Stimulated activated naive CD8-positive, alpha-beta T cell treated with anti-CD3 and anti-CD28 coated beads, Interleukin-15, amount 100 ng/mL, for 72 hours (primary cell): ENCODE results near the gene CELF2.

Source experiments
- ATAC-seq: fragments of 150-1000 bp; cut with Tn5 transposase; 2 replicates; pipeline ENCODE4 v1.10.0; 2021; ENCODE audit warnings: mild to moderate bottlenecking, moderate library complexity
- DNase-seq, 2 donors: peaks; one replicate each; pipeline ENCODE4 v3.0.0; 2021 to 2022
- H3K27ac Mint-ChIP-seq, 2 donors: one replicate each; pipeline ENCODE4 v1.8.0; 2022; ENCODE audit warnings: mild to moderate bottlenecking in 2 of 2, mixed read lengths in 2 of 2, moderate library complexity in 2 of 2
- H3K27me3 Mint-ChIP-seq: one replicate; pipeline ENCODE4 v1.8.0; 2022; ENCODE audit warnings: mixed read lengths
- H3K4me1 Mint-ChIP-seq: one replicate; pipeline ENCODE4 v1.8.0; 2022; ENCODE audit warnings: mild to moderate bottlenecking, mixed read lengths
- H3K4me3 Mint-ChIP-seq, 2 donors: one replicate each; pipeline ENCODE4 v1.8.0; 2022; ENCODE audit warnings: mild to moderate bottlenecking in 2 of 2, mixed read lengths in 2 of 2, moderate library complexity in 1 of 2
- H3K9me3 Mint-ChIP-seq, 2 donors: one replicate each; pipeline ENCODE4 v1.8.0; 2022; ENCODE audit warnings: mixed read lengths in 2 of 2

CELF2 gene

GRCh38 chr10:11134411-11134810 is 116.7 kb downstream of the CELF2 start:
- no peak overlapping the region for H3K27ac Mint-ChIP-seq
- DNase-seq (no peak), ATAC-seq (no peak)
- no peaks in the 10 kb centered on the region for H3K9me3 Mint-ChIP-seq
- H3K27me3 Mint-ChIP-seq = no peaks in the 10 kb centered on the region
- no peak overlapping the region for H3K4me3 Mint-ChIP-seq
- peaks cover 1% of the 10 kb centered on the region for H3K4me1 Mint-ChIP-seq

GRCh38 chr10:11135709-11136108 is 118.0 kb downstream of the CELF2 start:
- no peak for DNase-seq
- Mint-ChIP-seq H3K27ac (no peak overlapping the region), H3K4me3 (no peak overlapping the region), H3K4me1 (peaks cover 14% of the 10 kb centered on the region), H3K27me3 (no peaks in the 10 kb centered on the region), H3K9me3 (no peaks in the 10 kb centered on the region)
- ATAC-seq = no peak

- Mint-ChIP-seq H3K4me1 (peaks cover 42% of the 10 kb centered on the region), H3K4me3 (no peak overlapping the region), H3K9me3 (no peaks in the 10 kb centered on the region), H3K27me3 (no peaks in the 10 kb centered on the region), H3K27ac (no peak overlapping the region)
- ATAC-seq = no peak
- DNase-seq = no peak
Observed at GRCh38 chr10:11138314-11139033, 120.8 kb downstream of the CELF2 start.

- H3K4me1 Mint-ChIP-seq = peaks cover 67% of the 10 kb centered on the region
- H3K27ac Mint-ChIP-seq = peak overlapping the region; percentile 43 to 49
- H3K4me3 Mint-ChIP-seq = peak overlapping the region; percentile 66 to 68
- no peaks in the 10 kb centered on the region for H3K27me3 Mint-ChIP-seq
- DNase-seq (peak in 1 of 2 donors; percentile 26), ATAC-seq (peak; percentile 57)
- no peaks in the 10 kb centered on the region for H3K9me3 Mint-ChIP-seq
Observed at GRCh38 chr10:11140963-11141362, 123.3 kb downstream of the CELF2 start.

- peak overlapping the region; percentile 20 to 49 for H3K27ac Mint-ChIP-seq
- DNase-seq (no peak), ATAC-seq (no peak)
- H3K27me3 Mint-ChIP-seq = no peaks in the 10 kb centered on the region
- H3K4me1 Mint-ChIP-seq = peaks cover 74% of the 10 kb centered on the region
- H3K4me3 Mint-ChIP-seq = peak overlapping the region; percentile 66 to 68
- H3K9me3 Mint-ChIP-seq = no peaks in the 10 kb centered on the region
Observed at GRCh38 chr10:11141571-11142091, 124.0 kb downstream of the CELF2 start.

GRCh38 chr10:11142777-11143176 is 125.1 kb downstream of the CELF2 start:
- Mint-ChIP-seq H3K9me3 (no peaks in the 10 kb centered on the region), H3K27me3 (no peaks in the 10 kb centered on the region), H3K4me1 (peaks cover 85% of the 10 kb centered on the region), H3K4me3 (peak overlapping the region; percentile 16 to 40), H3K27ac (peak overlapping the region; percentile 1 to 66)
- no peak for DNase-seq
- ATAC-seq = no peak

GRCh38 chr10:11143242-11143641 is 125.6 kb downstream of the CELF2 start:
- no peak for DNase-seq

GRCh38 chr10:11144626-11145494 is 127.2 kb downstream of the CELF2 start:
- ATAC-seq (peak; percentile 5), DNase-seq (no peak)
- Mint-ChIP-seq H3K27ac (peak overlapping the region; percentile 95 to 96), H3K4me3 (peak overlapping the region; percentile 85 to 86), H3K9me3 (no peaks in the 10 kb centered on the region), H3K27me3 (no peaks in the 10 kb centered on the region), H3K4me1 (peaks cover 100% of the 10 kb centered on the region)

More at GRCh38 chr10:11143242-11143641, 125.6 kb downstream of the CELF2 start:
- ATAC-seq = no peak
- peak overlapping the region; percentile 1 to 66 for H3K27ac Mint-ChIP-seq
- H3K9me3 Mint-ChIP-seq = no peaks in the 10 kb centered on the region
- H3K27me3 Mint-ChIP-seq = no peaks in the 10 kb centered on the region
- H3K4me3 Mint-ChIP-seq = peak overlapping the region; percentile 16 to 40
- H3K4me1 Mint-ChIP-seq = peaks cover 90% of the 10 kb centered on the region

- ATAC-seq (peak; percentile 73), DNase-seq (peak; percentile 39 to 47)
- peaks cover 100% of the 10 kb centered on the region for H3K4me1 Mint-ChIP-seq
- H3K27me3 Mint-ChIP-seq = no peaks in the 10 kb centered on the region
- no peaks in the 10 kb centered on the region for H3K9me3 Mint-ChIP-seq
- H3K4me3 Mint-ChIP-seq = peak overlapping the region; percentile 85 to 86
- peak overlapping the region; percentile 95 to 96 for H3K27ac Mint-ChIP-seq
Observed at GRCh38 chr10:11145495-11145855, 127.8 kb downstream of the CELF2 start.

GRCh38 chr10:11146402-11147171 is 128.9 kb downstream of the CELF2 start:
- no peaks in the 10 kb centered on the region for H3K27me3 Mint-ChIP-seq
- H3K4me3 Mint-ChIP-seq = peak overlapping the region; percentile 85 to 86
- no peak for ATAC-seq
- H3K9me3 Mint-ChIP-seq = no peaks in the 10 kb centered on the region
- DNase-seq = no peak
- H3K27ac Mint-ChIP-seq = peak overlapping the region; percentile 1 to 84
- H3K4me1 Mint-ChIP-seq = peaks cover 100% of the 10 kb centered on the region

GRCh38 chr10:11147722-11148121 is 130.1 kb downstream of the CELF2 start:
- DNase-seq = no peak
- peak; percentile 33 for ATAC-seq
- no peaks in the 10 kb centered on the region for H3K9me3 Mint-ChIP-seq
- H3K27me3 Mint-ChIP-seq = no peaks in the 10 kb centered on the region
- H3K4me3 Mint-ChIP-seq = peak overlapping the region; percentile 85 to 86
- peaks cover 100% of the 10 kb centered on the region for H3K4me1 Mint-ChIP-seq
- H3K27ac Mint-ChIP-seq = peak overlapping the region; percentile 74 to 84

- ATAC-seq = no peak
Observed at GRCh38 chr10:11148142-11149028, 130.7 kb downstream of the CELF2 start.

GRCh38 chr10:11149807-11150141 is 132.1 kb downstream of the CELF2 start:
- Mint-ChIP-seq H3K27me3 (no peaks in the 10 kb centered on the region), H3K27ac (peak overlapping the region; percentile 96 to 99), H3K9me3 (no peaks in the 10 kb centered on the region), H3K4me3 (peak overlapping the region; percentile 85 to 86), H3K4me1 (peaks cover 100% of the 10 kb centered on the region)
- ATAC-seq = no peak
- no peak for DNase-seq

More at GRCh38 chr10:11148142-11149028, 130.7 kb downstream of the CELF2 start:
- H3K9me3 Mint-ChIP-seq = no peaks in the 10 kb centered on the region
- H3K27me3 Mint-ChIP-seq = no peaks in the 10 kb centered on the region
- H3K4me1 Mint-ChIP-seq = peaks cover 100% of the 10 kb centered on the region
- no peak for DNase-seq
- peak overlapping the region; percentile 85 to 86 for H3K4me3 Mint-ChIP-seq
- peak overlapping the region; percentile 96 to 99 for H3K27ac Mint-ChIP-seq

GRCh38 chr10:11150231-11150731 is 132.6 kb downstream of the CELF2 start:
- ATAC-seq (peak; percentile 44), DNase-seq (no peak)
- peak overlapping the region; percentile 85 to 86 for H3K4me3 Mint-ChIP-seq
- peak overlapping the region; percentile 96 to 99 for H3K27ac Mint-ChIP-seq
- peaks cover 100% of the 10 kb centered on the region for H3K4me1 Mint-ChIP-seq
- H3K9me3 Mint-ChIP-seq = no peaks in the 10 kb centered on the region
- no peaks in the 10 kb centered on the region for H3K27me3 Mint-ChIP-seq
